MCF 10A (cell line): ENCODE results near the gene ERRFI1. TPM values are rescaled to one million over a fixed set of nuclear protein-coding genes. Genes with fewer than 3 reads are reported as not detected.
A peak's percentile ranks its signal among the peaks of the same experiment; 100 is the strongest.

Experiments
- BruUV-seq: library from RNA; stranded (reverse); fragments of 400-500 nt; replicated peaks from 2 replicates; lab custom pipeline; 2021; lab: Mats Ljungman, UMichigan
- CTCF ChIA-PET: fragments of 300-600 bp; sonication (Branson Sonifier 250); formaldehyde crosslinking; extraction: SDS; loops from one replicate; lab custom pipeline; 2021; ENCODE audit warnings: antibody characterized with exemption, inconsistent platforms; lab: Yijun Ruan, JAX
- POLR2A ChIA-PET: fragments of 300-600, 350-650 bp; sonication (Branson Sonifier 250); formaldehyde crosslinking; extraction: SDS; loops from one replicate; lab custom pipeline; 2020; ENCODE audit warnings: antibody characterized with exemption, inconsistent platforms; lab: Yijun Ruan, JAX
- DNase-seq: peaks from one replicate; pipeline ENCODE4 v3.0.0-alpha.2; 2018; ENCODE audit not compliant: unreplicated experiment
- H3K27ac Mint-ChIP-seq: one replicate; pipeline ENCODE4 v1.8.0; 2022; ENCODE audit warnings: mild to moderate bottlenecking, low read depth, mixed read lengths; ENCODE audit not compliant: unreplicated experiment
- H3K27me3 Mint-ChIP-seq: one replicate; pipeline ENCODE4 v1.8.0; 2022; ENCODE audit warnings: mixed read lengths; ENCODE audit not compliant: insufficient read depth, unreplicated experiment
- H3K36me3 Mint-ChIP-seq: one replicate; pipeline ENCODE4 v1.8.0; 2022; ENCODE audit warnings: mild to moderate bottlenecking, moderate library complexity, mixed read lengths; ENCODE audit not compliant: insufficient read depth, unreplicated experiment
- H3K4me1 Mint-ChIP-seq: one replicate; pipeline ENCODE4 v1.8.0; 2022; ENCODE audit warnings: mixed read lengths; ENCODE audit not compliant: insufficient read depth, unreplicated experiment
- H3K4me3 Mint-ChIP-seq: one replicate; pipeline ENCODE4 v1.8.0; 2022; ENCODE audit warnings: mild to moderate bottlenecking, moderate library complexity, mixed read lengths; ENCODE audit not compliant: unreplicated experiment
- H3K9me3 Mint-ChIP-seq: one replicate; pipeline ENCODE4 v1.8.0; 2022; ENCODE audit warnings: mixed read lengths; ENCODE audit not compliant: unreplicated experiment
- CTCF ChIP-seq: fragments of 200-600 bp; IDR thresholded peaks from one replicate; pipeline ENCODE4 v1.8.0; 2022; ENCODE audit warnings: antibody characterized with exemption, mild to moderate bottlenecking; ENCODE audit not compliant: unreplicated experiment
- intact Hi-C: fragments of 100-400 bp; cut with micrococcal nuclease; formaldehyde crosslinking; loops from 2 replicates; pipeline ENCODE4 v1.14.1; 2022
- total RNA-seq: library from RNA; stranded (reverse); gene quantifications from 2 replicates; pipeline ENCODE4 v1.2.3, GENCODE V29; 2022

The ERRFI1 gene
- total RNA-seq, 1 experiment from 2014 or later, result 111 TPM

GRCh38 chr1:7971024-7971423 is 55.1 kb downstream of the ERRFI1 start:
- BruUV-seq, result no TSS peak
- no peaks in the 10 kb centered on the region for H3K27me3 Mint-ChIP-seq
- intact Hi-C loops, result no loop called here
- no peak for TF ChIP-seq CTCF
- H3K4me3 Mint-ChIP-seq, result no peak overlapping the region
- H3K9me3 Mint-ChIP-seq, result no peaks in the 10 kb centered on the region
- no peak for DNase-seq
- H3K27ac Mint-ChIP-seq, result peak overlapping the region; percentile 42
- ChIA-PET POLR2A (interaction anchor here (1.2 kb wide), 1 partner anchor 9 kb away, joined by 4 read pairs; the partner anchor contains the start of gene PARK7), CTCF (interaction anchor here (1.2 to 1.9 kb wide), 2 partner anchors 31 to 343 kb away, joined by 4 to 7 read pairs; no protein-coding TSS in a partner anchor)
- H3K4me1 Mint-ChIP-seq, result peaks cover 7% of the 10 kb centered on the region
- H3K36me3 Mint-ChIP-seq, result peaks cover 81% of the 10 kb centered on the region

DNA sequence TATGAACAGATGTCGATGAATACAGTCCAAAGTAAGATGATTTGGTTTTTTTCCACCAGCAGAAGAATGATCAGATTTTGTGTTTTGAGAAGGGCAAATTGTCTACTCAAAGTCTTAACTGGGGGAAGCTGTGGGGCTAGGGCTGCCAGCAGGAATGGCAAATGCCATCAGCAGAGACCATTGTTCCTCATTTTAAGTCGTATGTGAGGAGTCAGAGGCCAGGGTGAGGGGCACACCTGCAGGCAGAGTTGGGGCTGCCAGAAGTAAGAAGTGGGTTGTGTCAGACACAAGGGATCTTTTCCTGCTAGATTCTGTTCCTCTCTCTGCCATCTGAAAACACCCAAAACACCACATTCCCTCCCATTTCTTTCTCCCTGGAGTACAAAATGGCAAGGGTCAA is 55.9 kb downstream of the ERRFI1 start:
- intact Hi-C loops, result no loop called here
- peaks cover 83% of the 10 kb centered on the region for H3K36me3 Mint-ChIP-seq
- CTCF ChIA-PET, result interaction anchor here (1.2 to 1.9 kb wide), 2 partner anchors 31 to 344 kb away, joined by 4 to 7 read pairs; no protein-coding TSS in a partner anchor

DNA sequence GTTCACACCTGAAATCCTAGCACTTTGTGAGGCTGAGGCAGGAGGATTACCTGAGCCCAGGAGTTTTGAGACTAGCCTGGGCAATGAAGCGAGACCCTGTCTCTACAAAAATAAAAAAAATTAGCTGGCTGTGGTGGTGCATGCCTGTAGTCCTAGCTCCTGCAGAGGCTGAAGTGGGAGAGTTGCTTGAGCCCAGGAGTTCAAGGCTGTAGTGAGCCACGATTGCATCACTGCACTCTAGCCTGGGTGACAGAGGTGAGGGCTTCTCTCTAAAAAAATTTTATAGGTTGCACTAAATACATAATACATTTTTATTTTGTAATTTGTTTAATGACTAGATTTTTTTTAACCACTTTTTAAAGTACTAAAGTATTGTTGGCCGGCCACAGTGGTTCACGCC is 58.5 kb downstream of the ERRFI1 start:
- no peaks in the 10 kb centered on the region for H3K9me3 Mint-ChIP-seq
- POLR2A ChIA-PET, result interaction anchor here (1.9 kb wide), 1 partner anchor 57 kb away, joined by 4 read pairs; no protein-coding TSS in a partner anchor
- no peak overlapping the region for H3K27ac Mint-ChIP-seq
- no TSS peak for BruUV-seq
- H3K27me3 Mint-ChIP-seq, result no peaks in the 10 kb centered on the region
- no peak for DNase-seq
- CTCF ChIA-PET, result interaction anchor here (0.6 kb wide), 3 partner anchors 13 to 253 kb away, joined by 3 to 4 read pairs (median 3); partner anchors contain the start of gene ERRFI1
- TF ChIP-seq CTCF, result no peak
- no peak overlapping the region for H3K4me3 Mint-ChIP-seq
- H3K4me1 Mint-ChIP-seq, result peaks cover 13% of the 10 kb centered on the region
- peaks cover 100% of the 10 kb centered on the region for H3K36me3 Mint-ChIP-seq
- intact Hi-C loops, result no loop called here

More for the DNA sequence above, 55.9 kb downstream of the ERRFI1 start:
- no peak for TF ChIP-seq CTCF
- POLR2A ChIA-PET, result interaction anchor here (0.7 to 1.2 kb wide), 2 partner anchors 9 to 16 kb away, joined by 3 to 4 read pairs; partner anchors contain the start of gene PARK7
- H3K4me1 Mint-ChIP-seq, result peaks cover 7% of the 10 kb centered on the region
- no peaks in the 10 kb centered on the region for H3K9me3 Mint-ChIP-seq
- DNase-seq, result no peak
- H3K27me3 Mint-ChIP-seq, result no peaks in the 10 kb centered on the region
- no TSS peak for BruUV-seq
- no peak overlapping the region for H3K27ac Mint-ChIP-seq
- no peak overlapping the region for H3K4me3 Mint-ChIP-seq

DNA sequence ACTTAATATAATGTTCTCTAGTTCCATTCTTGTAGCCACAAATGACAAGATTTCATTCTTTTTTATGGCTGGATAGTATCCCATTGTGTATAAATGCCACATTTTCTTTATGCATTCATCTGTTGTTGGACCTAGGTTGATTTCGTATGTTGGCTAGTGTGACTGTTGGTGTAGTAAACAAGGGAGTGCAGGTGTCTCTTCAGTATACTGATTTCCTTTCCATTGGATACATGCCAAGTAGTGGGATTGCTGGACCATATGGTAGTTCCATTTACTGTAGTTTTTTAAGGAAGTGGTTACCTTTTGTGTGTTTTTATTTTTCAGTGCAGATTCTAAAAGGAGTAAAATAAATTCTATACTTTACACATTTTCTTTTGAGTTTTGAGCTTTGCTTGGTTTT is 58.9 kb downstream of the ERRFI1 start:
- TF ChIP-seq CTCF, result no peak
- intact Hi-C loops, result no loop called here
- Mint-ChIP-seq H3K4me3 (no peak overlapping the region), H3K27ac (peak overlapping the region; percentile 57), H3K4me1 (peaks cover 13% of the 10 kb centered on the region), H3K9me3 (no peaks in the 10 kb centered on the region), H3K27me3 (no peaks in the 10 kb centered on the region), H3K36me3 (peaks cover 95% of the 10 kb centered on the region)
- POLR2A ChIA-PET, result no interaction called here
- CTCF ChIA-PET, result interaction anchor here (0.6 to 1.1 kb wide), 5 partner anchors 9 to 253 kb away, joined by 3 to 8 read pairs (median 3); partner anchors contain the start of gene ERRFI1
- DNase-seq, result no peak
- no TSS peak for BruUV-seq
